ENCODE measurements around the gene COL23A1.

- no peak for TF ChIP-seq EZH2 (IDR thresholded peaks at IDR 0.05)
- no peak for TF ChIP-seq POLR2AphosphoS5 (IDR thresholded peaks at IDR 0.05; ENCODE audit: borderline replicate concordance, low read depth, low read length)
Measured at GRCh38 chr5:178483620-178484019, 106.6 kb downstream of the COL23A1 start.

Measured in SK-N-MC (cell line).